Sigmoid colon (tissue), 4 donors: ENCODE measurements around the gene GPSM3.

ENCODE experiments used
- CTCF ChIP-seq, 4 experiments: fragments of 450-650 bp in 3 of 4; fragments of 200-600 bp in 1 of 4; IDR thresholded peaks; one replicate each; pipeline ENCODE4 v1.5.1; 2016 to 2019; ENCODE audit warnings: antibody characterized with exemption in 4 of 4, mild to moderate bottlenecking in 3 of 4, moderate library complexity in 2 of 4
- POLR2A ChIP-seq, 2 donors: fragments of 450-650 bp; IDR thresholded peaks; one replicate each; pipeline ENCODE4 v1.6.1; 2016; ENCODE audit warnings: antibody characterized with exemption in 2 of 2, mild to moderate bottlenecking in 2 of 2, moderate library complexity in 2 of 2
- POLR2AphosphoS5 ChIP-seq, 4 donors: sonication (generic); formaldehyde crosslinking; IDR thresholded peaks; one replicate each; pipeline ENCODE4 v1.6.1; 2017; ENCODE audit warnings: antibody characterized with exemption in 4 of 4

- no peak for TF ChIP-seq CTCF (IDR thresholded peaks at IDR 0.05)
- no peak for TF ChIP-seq POLR2A (IDR thresholded peaks at IDR 0.05)
- no peak for TF ChIP-seq POLR2AphosphoS5 (IDR thresholded peaks at IDR 0.05)
Measured at GRCh38 chr6:32182555-32182981, 9.9 kb downstream of the GPSM3 start.
